ENCODE data around the gene TFF1. TPM values are rescaled to one million over a fixed set of nuclear protein-coding genes. Genes with fewer than 3 reads are reported as not detected.

Gene TFF1
- total and polyA plus RNA-seq, 2 of the 4 experiments (the other 2 are of a cell fraction): not detected

GRCh38 chr21:42332557-42333317 lies 33.6 kb downstream of the TFF1 start:
- Histone ChIP-seq H3K4me2 (ENCODE audit: low read depth, low read length) (no peak overlapping the region), H2BK20ac (ENCODE audit: low read depth, low read length) (no peak overlapping the region), H3K9ac (ENCODE audit: low read depth, low read length) (no peak overlapping the region), H3K9me3 (ENCODE audit: control insufficient read depth, insufficient read depth, low read length) (no peaks in the 10 kb centered on the region; the same call in 1 of the 2 replicates), H2AFZ (replicated peaks; ENCODE audit: low read length, poor library complexity) (no peak overlapping the region), H3K14ac (replicated peaks; ENCODE audit: low read depth, low read length) (no peak overlapping the region), H3K4me3 (ENCODE audit: insufficient read depth, low read depth, low read length) (no peak overlapping the region), H3K79me1 (ENCODE audit: low read depth in 1 of 2, low read length in 2 of 2) (no peaks in the 10 kb centered on the region), H4K91ac (ENCODE audit: insufficient read depth, low read depth, low read length) (no peak overlapping the region), H3K23ac (ENCODE audit: low read depth, low read length) (no peak overlapping the region), H3K27me3 (ENCODE audit: control insufficient read depth, insufficient read depth, low read length) (peaks cover 19% of the 10 kb centered on the region), H4K5ac (ENCODE audit: low read depth, low read length) (no peak overlapping the region), H3K27ac (ENCODE audit: insufficient read depth, low read length) (no peak overlapping the region), H3K4me1 (ENCODE audit: control insufficient read depth, insufficient read depth, low read length) (no peaks in the 10 kb centered on the region; the same call in 1 of the 2 replicates), H4K8ac (ENCODE audit: low read depth in 2 of 2, low read length in 2 of 2) (no peak overlapping the region), H4K20me1 (ENCODE audit: insufficient read depth, low read length) (no peaks in the 10 kb centered on the region), H2BK15ac (ENCODE audit: low read depth, low read length) (no peak overlapping the region), H3K56ac (ENCODE audit: extremely low read depth, insufficient read depth, low read length) (no peak overlapping the region), H2AK5ac (ENCODE audit: low read depth, low read length) (no peak overlapping the region), H3K4ac (ENCODE audit: low read depth, low read length) (no peak overlapping the region), H2AK9ac (replicated peaks; ENCODE audit: low read depth, low read length, poor library complexity) (no peak overlapping the region), H3K9me1 (ENCODE audit: insufficient read depth, low read length) (no peaks in the 10 kb centered on the region), H2BK5ac (ENCODE audit: low read depth, low read length, poor library complexity, severe bottlenecking) (no peak overlapping the region), H3K18ac (ENCODE audit: low read depth, low read length) (no peak overlapping the region), H3K36me3 (ENCODE audit: control insufficient read depth, insufficient read depth, low read length) (no peaks in the 10 kb centered on the region), H2BK120ac (ENCODE audit: low read depth, low read length) (no peak overlapping the region)
- TF ChIP-seq, protein P1, sequence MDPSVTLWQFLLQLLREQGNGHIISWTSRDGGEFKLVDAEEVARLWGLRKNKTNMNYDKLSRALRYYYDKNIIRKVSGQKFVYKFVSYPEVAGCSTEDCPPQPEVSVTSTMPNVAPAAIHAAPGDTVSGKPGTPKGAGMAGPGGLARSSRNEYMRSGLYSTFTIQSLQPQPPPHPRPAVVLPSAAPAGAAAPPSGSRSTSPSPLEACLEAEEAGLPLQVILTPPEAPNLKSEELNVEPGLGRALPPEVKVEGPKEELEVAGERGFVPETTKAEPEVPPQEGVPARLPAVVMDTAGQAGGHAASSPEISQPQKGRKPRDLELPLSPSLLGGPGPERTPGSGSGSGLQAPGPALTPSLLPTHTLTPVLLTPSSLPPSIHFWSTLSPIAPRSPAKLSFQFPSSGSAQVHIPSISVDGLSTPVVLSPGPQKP (IDR thresholded peaks at IDR 0.05; ENCODE audit: borderline replicate concordance, low read depth, low read length): no peak
- TF ChIP-seq RFX5 (IDR thresholded peaks at IDR 0.05; ENCODE audit: low read depth, low read length) (no peak), RAD21 (IDR thresholded peaks at IDR 0.05; ENCODE audit: low read length) (no peak), RCOR1 (IDR thresholded peaks at IDR 0.05; ENCODE audit: insufficient replicate concordance, low read length) (no peak), MXI1 (IDR thresholded peaks at IDR 0.05; ENCODE audit: borderline replicate concordance, low read depth, low read length) (no peak), POLR2A (IDR thresholded peaks at IDR 0.05; ENCODE audit: low read depth, low read length) (no peak), FOS (IDR thresholded peaks at IDR 0.05; ENCODE audit: low read depth, low read length) (no peak), MAFK (IDR thresholded peaks at IDR 0.05; ENCODE audit: low read depth, low read length) (no peak), BHLHE40 (IDR thresholded peaks at IDR 0.05; ENCODE audit: low read depth, low read length) (no peak), CEBPB (IDR thresholded peaks at IDR 0.05; ENCODE audit: low read depth, low read length) (no peak)
- TF ChIP-seq, protein P2, sequence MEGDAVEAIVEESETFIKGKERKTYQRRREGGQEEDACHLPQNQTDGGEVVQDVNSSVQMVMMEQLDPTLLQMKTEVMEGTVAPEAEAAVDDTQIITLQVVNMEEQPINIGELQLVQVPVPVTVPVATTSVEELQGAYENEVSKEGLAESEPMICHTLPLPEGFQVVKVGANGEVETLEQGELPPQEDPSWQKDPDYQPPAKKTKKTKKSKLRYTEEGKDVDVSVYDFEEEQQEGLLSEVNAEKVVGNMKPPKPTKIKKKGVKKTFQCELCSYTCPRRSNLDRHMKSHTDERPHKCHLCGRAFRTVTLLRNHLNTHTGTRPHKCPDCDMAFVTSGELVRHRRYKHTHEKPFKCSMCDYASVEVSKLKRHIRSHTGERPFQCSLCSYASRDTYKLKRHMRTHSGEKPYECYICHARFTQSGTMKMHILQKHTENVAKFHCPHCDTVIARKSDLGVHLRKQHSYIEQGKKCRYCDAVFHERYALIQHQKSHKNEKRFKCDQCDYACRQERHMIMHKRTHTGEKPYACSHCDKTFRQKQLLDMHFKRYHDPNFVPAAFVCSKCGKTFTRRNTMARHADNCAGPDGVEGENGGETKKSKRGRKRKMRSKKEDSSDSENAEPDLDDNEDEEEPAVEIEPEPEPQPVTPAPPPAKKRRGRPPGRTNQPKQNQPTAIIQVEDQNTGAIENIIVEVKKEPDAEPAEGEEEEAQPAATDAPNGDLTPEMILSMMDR (conservative IDR thresholded peaks at IDR 0.05; ENCODE audit: low read depth, low read length): no peak
- ATAC-seq (ENCODE audit: low read depth) (no peak), DNase-seq (no peak)
- dilution Hi-C loops (cut with HindIII; ENCODE audit: low sequenced_read_pairs, unreplicated experiment): no loop called here
- 20% methylated on average over 1 of the region's 5 CpGs; no CpG with 5 or more reads in 1 of the 2 experiments for WGBS, 2 experiments (ENCODE audit: extremely low coverage in 2 of 2, insufficient read length in 1 of 2)
- in situ Hi-C loops (cut with MboI; ENCODE audit: low sequenced_read_pairs): no loop called here
- BruUV-seq (replicated peaks): no TSS peak
- POLR2A ChIA-PET (ENCODE audit: unreplicated experiment): no interaction called here
- CTCF ChIA-PET: no interaction called here
- intact Hi-C loops (cut with micrococcal nuclease): no loop called here
